Glutamatergic neuron (in vitro differentiated cells): ENCODE measurements around the gene MRE11. TPM values are rescaled to one million over a fixed set of nuclear protein-coding genes. Genes with fewer than 3 reads are reported as not detected.

Experiments used
- DNase-seq: peaks from one replicate; pipeline ENCODE4 v3.0.0; 2022
- H3K27ac Mint-ChIP-seq: one replicate; pipeline ENCODE4 v1.8.0; 2020; ENCODE audit warnings: mild to moderate bottlenecking, mixed read lengths, inconsistent platforms; ENCODE audit not compliant: unreplicated experiment
- H3K27me3 Mint-ChIP-seq: one replicate; pipeline ENCODE4 v1.8.0; 2020; ENCODE audit warnings: mild to moderate bottlenecking, moderate library complexity, mixed read lengths, inconsistent platforms; ENCODE audit not compliant: unreplicated experiment
- H3K36me3 Mint-ChIP-seq: one replicate; pipeline ENCODE4 v1.8.0; 2020; ENCODE audit warnings: mild to moderate bottlenecking, mixed read lengths, inconsistent platforms; ENCODE audit not compliant: unreplicated experiment
- H3K4me1 Mint-ChIP-seq: one replicate; pipeline ENCODE4 v1.8.0; 2020; ENCODE audit warnings: mild to moderate bottlenecking, low read depth, mixed read lengths, inconsistent platforms; ENCODE audit not compliant: unreplicated experiment
- H3K4me3 Mint-ChIP-seq: one replicate; pipeline ENCODE4 v1.8.0; 2020; ENCODE audit warnings: mild to moderate bottlenecking, mixed read lengths, inconsistent platforms; ENCODE audit not compliant: unreplicated experiment
- H3K9me3 Mint-ChIP-seq: one replicate; pipeline ENCODE4 v1.8.0; 2020; ENCODE audit warnings: mild to moderate bottlenecking, moderate library complexity, mixed read lengths, inconsistent platforms; ENCODE audit not compliant: unreplicated experiment
- CTCF ChIP-seq: fragments of 200-600 bp; sonication (generic); IDR thresholded peaks from one replicate; pipeline ENCODE4 v1.5.0; 2021; ENCODE audit not compliant: partially characterized antibody, unreplicated experiment
- total RNA-seq: library from RNA; stranded (reverse); fragmentation: NEBNext Ultra II Directional; extraction: Animal tissue kit (Norgen Biotek cat#: 25700); gene quantifications from one replicate; pipeline ENCODE4 v1.2.1, GENCODE V29; 2021; ENCODE audit not compliant: unreplicated experiment

MRE11 gene
- total RNA-seq, 1 donor from 2014 or later, result 14.4 TPM

GRCh38 chr11:94402355-94402754 lies 91.3 kb downstream of the MRE11 start:
- Mint-ChIP-seq H3K27ac (no peak overlapping the region), H3K9me3 (peaks cover 11% of the 10 kb centered on the region), H3K4me3 (peak overlapping the region; percentile 37), H3K36me3 (peaks cover 15% of the 10 kb centered on the region), H3K27me3 (peaks cover 16% of the 10 kb centered on the region), H3K4me1 (peaks cover 13% of the 10 kb centered on the region)
- no peak for TF ChIP-seq CTCF
- no peak for DNase-seq

- no peak for DNase-seq
- H3K27ac Mint-ChIP-seq, result no peak overlapping the region
- H3K9me3 Mint-ChIP-seq, result peaks cover 11% of the 10 kb centered on the region
- H3K4me3 Mint-ChIP-seq, result peak overlapping the region; percentile 75
- H3K4me1 Mint-ChIP-seq, result peaks cover 13% of the 10 kb centered on the region
- TF ChIP-seq CTCF, result no peak
- peaks cover 12% of the 10 kb centered on the region for H3K36me3 Mint-ChIP-seq
- H3K27me3 Mint-ChIP-seq, result peaks cover 16% of the 10 kb centered on the region
Measured at GRCh38 chr11:94401773-94402265, 91.8 kb downstream of the MRE11 start.

- H3K36me3 Mint-ChIP-seq, result peaks cover 11% of the 10 kb centered on the region
Measured at GRCh38 chr11:94400839-94401772, 92.5 kb downstream of the MRE11 start, which contains the start of gene GPR83. TSS of gene GPR83 (minus strand) at chr11:94401419. CDS start at chr11:94401247, 172 bp downstream.

GRCh38 chr11:94400457-94400838 lies 93.2 kb downstream of the MRE11 start:
- DNase-seq, result no peak
- H3K4me1 Mint-ChIP-seq, result peaks cover 13% of the 10 kb centered on the region
- peaks cover 7% of the 10 kb centered on the region for H3K36me3 Mint-ChIP-seq
- TF ChIP-seq CTCF, result no peak
- H3K9me3 Mint-ChIP-seq, result peaks cover 13% of the 10 kb centered on the region
- H3K27ac Mint-ChIP-seq, result peak overlapping the region; percentile 36
- peak overlapping the region; percentile 91 for H3K4me3 Mint-ChIP-seq
- peaks cover 16% of the 10 kb centered on the region for H3K27me3 Mint-ChIP-seq

More at GRCh38 chr11:94400839-94401772, 92.5 kb downstream of the MRE11 start, which contains the start of gene GPR83:
- peaks cover 16% of the 10 kb centered on the region for H3K27me3 Mint-ChIP-seq
- H3K27ac Mint-ChIP-seq, result peak within 1 kb of the TSS; percentile 36
- H3K4me1 Mint-ChIP-seq, result peaks cover 13% of the 10 kb centered on the region
- peaks cover 13% of the 10 kb centered on the region for H3K9me3 Mint-ChIP-seq
- peak within 1 kb of the TSS; percentile 91 for H3K4me3 Mint-ChIP-seq
- DNase-seq, result peak; percentile 54
- TF ChIP-seq CTCF, result no peak

- no peak for TF ChIP-seq CTCF
- H3K4me1 Mint-ChIP-seq, result peaks cover 13% of the 10 kb centered on the region
- peaks cover 16% of the 10 kb centered on the region for H3K27me3 Mint-ChIP-seq
- H3K4me3 Mint-ChIP-seq, result peak overlapping the region; percentile 91
- peaks cover 13% of the 10 kb centered on the region for H3K9me3 Mint-ChIP-seq
- peak overlapping the region; percentile 36 for H3K27ac Mint-ChIP-seq
- DNase-seq, result no peak
- H3K36me3 Mint-ChIP-seq, result peaks cover 7% of the 10 kb centered on the region
Measured at GRCh38 chr11:94400050-94400449, 93.6 kb downstream of the MRE11 start.
